Mesenchymal stem cell (in vitro differentiated cells and primary cell): ENCODE data around the gene FAM50B.

Experiments used
- DNase-seq: peaks from one replicate; pipeline ENCODE4 v3.0.0-alpha.2; 2013
- H2AFZ ChIP-seq: one replicate; pipeline ENCODE4 v1.6.1; 2013; ENCODE audit warnings: low read depth, mild to moderate bottlenecking, control low read depth, inconsistent platforms, low read length, moderate library complexity
- H2AK5ac ChIP-seq: 2 replicates; pipeline ENCODE4 v1.6.1; 2013; ENCODE audit warnings: low read length, moderate library complexity, mild to moderate bottlenecking, inconsistent platforms; ENCODE audit not compliant: severe bottlenecking
- H2BK120ac ChIP-seq: one replicate; pipeline ENCODE4 v1.6.1; 2013; ENCODE audit warnings: low read depth, mild to moderate bottlenecking, inconsistent platforms, low read length, moderate library complexity
- H2BK12ac ChIP-seq, 2 experiments: one replicate each; pipeline ENCODE4 v1.6.1; 2013; ENCODE audit warnings: inconsistent platforms in 2 of 2, low read length in 2 of 2, mild to moderate bottlenecking in 2 of 2, moderate library complexity in 2 of 2, control low read depth in 1 of 2
- H2BK15ac ChIP-seq: one replicate; pipeline ENCODE4 v1.6.1; 2013; ENCODE audit warnings: mild to moderate bottlenecking, low read depth, inconsistent platforms; ENCODE audit not compliant: poor library complexity, severe bottlenecking
- H2BK5ac ChIP-seq: 2 replicates; pipeline ENCODE4 v1.6.1; 2013; ENCODE audit warnings: low read depth, mild to moderate bottlenecking, low read length, control low read depth, inconsistent platforms; ENCODE audit not compliant: poor library complexity, severe bottlenecking
- H3K14ac ChIP-seq, 2 experiments: one replicate each; pipeline ENCODE4 v1.6.1; 2013; ENCODE audit warnings: inconsistent platforms in 2 of 2, low read length in 2 of 2, control low read depth in 1 of 2, mild to moderate bottlenecking in 1 of 2, moderate library complexity in 1 of 2
- H3K18ac ChIP-seq, 2 experiments: one replicate each; pipeline ENCODE4 v1.6.1; 2013; ENCODE audit warnings: inconsistent platforms in 2 of 2, low read length in 2 of 2, control low read depth in 1 of 2, low read depth in 1 of 2, mild to moderate bottlenecking in 1 of 2
- H3K23ac ChIP-seq, 2 experiments: one replicate each; pipeline ENCODE4 v1.6.1; 2013; ENCODE audit warnings: inconsistent platforms in 2 of 2, low read length in 2 of 2, mild to moderate bottlenecking in 2 of 2, moderate library complexity in 2 of 2, control low read depth in 1 of 2
- H3K27ac ChIP-seq: 2 replicates; pipeline ENCODE4 v1.5.1; 2013; ENCODE audit warnings: mild to moderate bottlenecking, moderate library complexity, low read length, control low read depth, inconsistent platforms; ENCODE audit not compliant: poor library complexity, severe bottlenecking
- H3K27me3 ChIP-seq, 2 experiments: 2 replicates each; pipeline versions ENCODE4 v1.6.1 to v1.7.0; 2013; ENCODE audit warnings: low read length in 2 of 2, mild to moderate bottlenecking in 2 of 2, moderate library complexity in 2 of 2, control low read depth in 1 of 2, inconsistent platforms in 1 of 2; ENCODE audit not compliant: control insufficient read depth in 1 of 2, insufficient read depth in 1 of 2
- H3K36me3 ChIP-seq, 2 experiments: 2 replicates each; pipeline versions ENCODE4 v1.6.1 to v1.7.0; 2013; ENCODE audit warnings: low read length in 2 of 2, control low read depth in 1 of 2, inconsistent platforms in 1 of 2, low read depth in 1 of 2, mild to moderate bottlenecking in 1 of 2; ENCODE audit not compliant: insufficient read depth in 2 of 2, control insufficient read depth in 1 of 2
- H3K4ac ChIP-seq, 2 experiments: one replicate each; pipeline ENCODE4 v1.6.1; 2013; ENCODE audit warnings: inconsistent platforms in 2 of 2, low read length in 2 of 2, mild to moderate bottlenecking in 2 of 2, moderate library complexity in 2 of 2, control low read depth in 1 of 2, low read depth in 1 of 2
- H3K4me1 ChIP-seq: 2 replicates; pipeline ENCODE4 v1.6.1; 2013; ENCODE audit warnings: low read depth, low read length, control low read depth; ENCODE audit not compliant: control insufficient read depth, insufficient read depth
- H3K4me2 ChIP-seq: 2 replicates; pipeline ENCODE4 v1.6.1; 2013; ENCODE audit warnings: low read length, mild to moderate bottlenecking, inconsistent platforms; ENCODE audit not compliant: poor library complexity, severe bottlenecking
- H3K4me3 ChIP-seq, 2 experiments: 2 replicates each; pipeline versions ENCODE4 v1.5.1 to v1.7.0; 2013; ENCODE audit warnings: low read length in 2 of 2, mild to moderate bottlenecking in 2 of 2, control low read depth in 1 of 2, low read depth in 1 of 2; ENCODE audit not compliant: insufficient read depth in 1 of 2
- H3K79me1 ChIP-seq: replicated peaks from 2 replicates; pipeline ENCODE4 v1.6.1; 2013; ENCODE audit warnings: mild to moderate bottlenecking, control low read depth, low read length, inconsistent platforms; ENCODE audit not compliant: poor library complexity, severe bottlenecking
- H3K9ac ChIP-seq: 2 replicates; pipeline ENCODE4 v1.7.0; 2013; ENCODE audit warnings: mild to moderate bottlenecking, low read length, moderate library complexity
- H3K9me3 ChIP-seq: 2 replicates; pipeline ENCODE4 v1.7.0; 2013; ENCODE audit warnings: mild to moderate bottlenecking, low read length; ENCODE audit not compliant: control insufficient read depth
- H4K8ac ChIP-seq: one replicate; pipeline ENCODE4 v1.6.1; 2013; ENCODE audit warnings: inconsistent platforms, mild to moderate bottlenecking, low read length, moderate library complexity
- H4K91ac ChIP-seq: one replicate; pipeline ENCODE4 v1.6.1; 2013; ENCODE audit warnings: mild to moderate bottlenecking, low read length, inconsistent platforms
- WGBS: methylation state at CpG from one replicate; pipeline ENCODE4 v1.1.7; 2013; ENCODE audit warnings: mixed read lengths; 5-methylcytosine and 5-hydroxymethylcytosine counted together

The FAM50B gene

DNA sequence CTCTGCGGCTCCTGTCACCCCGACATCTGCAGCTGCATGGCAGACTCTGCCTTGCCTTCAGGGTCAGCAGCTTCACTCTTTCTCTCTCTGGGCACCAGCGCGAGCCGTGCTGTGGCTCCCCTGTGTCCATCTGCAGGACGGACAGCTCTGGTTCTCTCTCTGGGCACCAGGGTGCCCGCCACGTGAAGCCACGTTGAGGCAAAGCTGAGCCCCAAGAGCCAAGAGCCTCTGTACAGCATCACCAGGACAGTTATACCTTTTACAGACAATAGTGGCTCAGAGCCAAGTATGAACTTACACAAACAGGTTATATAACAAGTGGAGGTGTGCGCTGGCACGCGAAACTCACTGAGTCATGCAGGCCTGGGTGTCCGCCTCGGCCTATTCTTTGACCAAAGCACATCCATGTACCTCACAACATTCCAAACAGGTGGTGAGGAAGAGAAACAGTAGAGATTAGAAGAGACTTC is 50.8 kb downstream of the FAM50B start:
- WGBS: 93% methylated on average over 9 of the region's 14 CpGs
- DNase-seq: no peak
- Histone ChIP-seq H3K9ac (no peak overlapping the region), H3K27ac (no peak overlapping the region), H4K8ac (no peak overlapping the region), H4K91ac (no peak overlapping the region), H2BK12ac (no peak overlapping the region), H3K4ac (no peak overlapping the region), H3K79me1 (no peaks in the 10 kb centered on the region), H3K14ac (no peak overlapping the region), H3K36me3 (no peaks in the 10 kb centered on the region), H3K27me3 (no peaks in the 10 kb centered on the region), H3K4me2 (no peak overlapping the region), H2BK15ac (no peak overlapping the region), H2BK5ac (no peak overlapping the region), H3K9me3 (no peaks in the 10 kb centered on the region), H3K23ac (no peak overlapping the region), H2AFZ (no peak overlapping the region), H3K18ac (no peak overlapping the region), H3K4me1 (peaks cover 4% of the 10 kb centered on the region), H3K4me3 (no peak overlapping the region), H2BK120ac (no peak overlapping the region), H2AK5ac (no peak overlapping the region)
